IMR-90 (cell line): Measurements from ENCODE around the gene TBC1D32. TPM values are rescaled to one million over a fixed set of nuclear protein-coding genes. Genes with fewer than 3 reads are reported as not detected.

ENCODE experiments used
- ATAC-seq: fragments of 200-7000 bp; cut with Tn5 transposase; 2 replicates; pipeline ENCODE4 v1.9.1; 2020; ENCODE audit warnings: low read depth, mild to moderate bottlenecking, moderate library complexity
- BruUV-seq: library from RNA; stranded (reverse); fragments of 400-500 nt; replicated peaks from 2 replicates; lab custom pipeline; 2021; lab: Mats Ljungman, UMichigan
- CTCF ChIA-PET: fragments of 300-600 bp; formaldehyde crosslinking; extraction: SDS; loops from one replicate; lab custom pipeline; 2021; ENCODE audit warnings: antibody characterized with exemption; lab: Yijun Ruan, JAX
- POLR2A ChIA-PET: fragments of 300-600 bp; sonication (Branson Sonifier 250); formaldehyde crosslinking; loops from one replicate; lab custom pipeline; 2022; ENCODE audit warnings: antibody characterized with exemption; ENCODE audit not compliant: unreplicated experiment; lab: Charles Lee
- DNase-seq: peaks from one replicate; pipeline ENCODE4 v3.0.0; 2013
- H2AFZ ChIP-seq: replicated peaks from 2 replicates; pipeline ENCODE3; 2013; ENCODE audit warnings: low read length, mild to moderate bottlenecking; ENCODE audit not compliant: poor library complexity
- H2AK5ac ChIP-seq: 2 replicates; pipeline ENCODE4 v1.6.1; 2013; ENCODE audit warnings: low read depth, low read length, inconsistent platforms
- H2AK9ac ChIP-seq: replicated peaks from 2 replicates; pipeline ENCODE3; 2013; ENCODE audit warnings: mild to moderate bottlenecking, low read depth, low read length, moderate library complexity; ENCODE audit not compliant: poor library complexity
- H2BK120ac ChIP-seq: 2 replicates; pipeline ENCODE4 v1.6.1; 2013; ENCODE audit warnings: low read depth, low read length, inconsistent platforms
- H2BK15ac ChIP-seq: 3 replicates; pipeline ENCODE4 v1.6.1; 2013; ENCODE audit warnings: low read depth, low read length, inconsistent platforms
- H2BK20ac ChIP-seq: 2 replicates; pipeline ENCODE4 v1.6.1; 2013; ENCODE audit warnings: low read depth, mild to moderate bottlenecking, inconsistent platforms, low read length, moderate library complexity
- H2BK5ac ChIP-seq: 2 replicates; pipeline ENCODE4 v1.6.1; 2013; ENCODE audit warnings: mild to moderate bottlenecking, low read depth, low read length, inconsistent platforms; ENCODE audit not compliant: poor library complexity, severe bottlenecking
- H3K14ac ChIP-seq: replicated peaks from 2 replicates; pipeline ENCODE4 v1.6.1; 2013; ENCODE audit warnings: low read depth, low read length, inconsistent platforms
- H3K18ac ChIP-seq: 2 replicates; pipeline ENCODE4 v1.6.1; 2013; ENCODE audit warnings: low read depth, low read length, control low read depth
- H3K23ac ChIP-seq: 2 replicates; pipeline ENCODE4 v1.6.1; 2013; ENCODE audit warnings: low read depth, low read length, inconsistent platforms
- H3K27ac ChIP-seq: 2 replicates; pipeline ENCODE4 v1.5.1; 2013; ENCODE audit warnings: mild to moderate bottlenecking, control low read depth, low read length; ENCODE audit not compliant: insufficient read depth
- H3K27me3 ChIP-seq: 2 replicates; pipeline ENCODE4 v1.6.1; 2013; ENCODE audit warnings: low read length; ENCODE audit not compliant: control insufficient read depth, insufficient read depth
- H3K36me3 ChIP-seq: 2 replicates; pipeline ENCODE4 v1.6.1; 2013; ENCODE audit warnings: low read length, mixed read lengths; ENCODE audit not compliant: control insufficient read depth, insufficient read depth
- H3K4ac ChIP-seq: 2 replicates; pipeline ENCODE4 v1.6.1; 2013; ENCODE audit warnings: low read depth, low read length, inconsistent platforms
- H3K4me1 ChIP-seq: 2 replicates; pipeline ENCODE4 v1.6.1; 2013; ENCODE audit warnings: low read length, mixed read lengths; ENCODE audit not compliant: control insufficient read depth, insufficient read depth
- H3K4me2 ChIP-seq: 2 replicates; pipeline ENCODE4 v1.6.1; 2013; ENCODE audit warnings: low read depth, mild to moderate bottlenecking, control low read depth, low read length, moderate library complexity
- H3K4me3 ChIP-seq: 2 replicates; pipeline ENCODE4 v1.5.1; 2013; ENCODE audit warnings: low read depth, mild to moderate bottlenecking, control low read depth, low read length, moderate library complexity; ENCODE audit not compliant: insufficient read depth
- H3K56ac ChIP-seq: 2 replicates; pipeline ENCODE4 v1.6.1; 2013; ENCODE audit warnings: low read length, inconsistent platforms; ENCODE audit not compliant: insufficient read depth; ENCODE audit errors: extremely low read depth
- H3K79me1 ChIP-seq, 2 experiments: 2 replicates each; pipeline ENCODE4 v1.6.1; 2013; ENCODE audit warnings: low read length in 2 of 2, inconsistent platforms in 1 of 2, low read depth in 1 of 2
- H3K9ac ChIP-seq: 2 replicates; pipeline ENCODE4 v1.6.1; 2013; ENCODE audit warnings: low read depth, low read length, control low read depth
- H3K9me1 ChIP-seq: 2 replicates; pipeline ENCODE4 v1.6.1; 2013; ENCODE audit warnings: low read length, inconsistent platforms; ENCODE audit not compliant: insufficient read depth
- H3K9me3 ChIP-seq: 2 replicates; pipeline ENCODE4 v1.6.1; 2013; ENCODE audit warnings: low read length; ENCODE audit not compliant: control insufficient read depth, insufficient read depth
- H4K20me1 ChIP-seq: 2 replicates; pipeline ENCODE4 v1.6.1; 2013; ENCODE audit warnings: low read length, inconsistent platforms; ENCODE audit not compliant: insufficient read depth
- H4K5ac ChIP-seq: 2 replicates; pipeline ENCODE4 v1.6.1; 2013; ENCODE audit warnings: mild to moderate bottlenecking, low read depth, low read length, control low read depth
- H4K8ac ChIP-seq, 2 experiments: 2 replicates each; pipeline ENCODE4 v1.6.1; 2013; ENCODE audit warnings: low read depth in 2 of 2, low read length in 2 of 2, control low read depth in 1 of 2, inconsistent platforms in 1 of 2
- H4K91ac ChIP-seq: 2 replicates; pipeline ENCODE4 v1.6.1; 2013; ENCODE audit warnings: low read depth, low read length, inconsistent platforms; ENCODE audit not compliant: insufficient read depth
- BHLHE40 ChIP-seq: fragments of 150-350 bp; IDR thresholded peaks from 2 replicates; pipeline ENCODE4 v1.6.1; 2016; ENCODE audit warnings: mild to moderate bottlenecking, low read depth, low read length
- CEBPB ChIP-seq: IDR thresholded peaks from 2 replicates; pipeline ENCODE4 v1.6.1; 2012; ENCODE audit warnings: low read depth, low read length, improper control_type of control experiment
- CTCF ChIP-seq: conservative IDR thresholded peaks from 2 replicates; pipeline ENCODE4 v1.5.1; 2012; ENCODE audit warnings: mild to moderate bottlenecking, low read depth, low read length, improper control_type of control experiment
- ELK1 ChIP-seq: fragments of 150-350 bp; IDR thresholded peaks from 2 replicates; pipeline ENCODE4 v1.6.1; 2016; ENCODE audit warnings: low read depth, mild to moderate bottlenecking, low read length, moderate library complexity, borderline replicate concordance
- FOS ChIP-seq: fragments of 150-350 bp; IDR thresholded peaks from 2 replicates; pipeline ENCODE4 v1.6.1; 2016; ENCODE audit warnings: low read depth, low read length
- MXI1 ChIP-seq: IDR thresholded peaks from 2 replicates; pipeline ENCODE4 v1.6.1; 2012; ENCODE audit warnings: low read depth, mild to moderate bottlenecking, low read length, moderate library complexity, borderline replicate concordance
- RCOR1 ChIP-seq: IDR thresholded peaks from 2 replicates; pipeline ENCODE4 v1.6.1; 2012; ENCODE audit warnings: mild to moderate bottlenecking, low read length, improper control_type of control experiment; ENCODE audit not compliant: insufficient replicate concordance
- dilution Hi-C: fragments of 300-500 bp; cut with HindIII; formaldehyde crosslinking; loops from one replicate; pipeline ENCODE4 v1.14.3; 2018; ENCODE audit warnings: low sequenced_read_pairs; ENCODE audit not compliant: unreplicated experiment
- in situ Hi-C: fragments of 300-500 bp; cut with MboI; formaldehyde crosslinking; loops from 3 replicates; pipeline ENCODE4 v1.14.3; 2019; ENCODE audit warnings: low sequenced_read_pairs, inconsistent platforms, mixed read lengths
- intact Hi-C: fragments of 100-400 bp; cut with micrococcal nuclease; formaldehyde crosslinking; loops from 2 replicates; pipeline ENCODE4 v1.10.0; 2022
- polyA plus RNA-seq, 3 experiments: library from polyadenylated mRNA; depleted of rRNA; stranded (reverse); fragments of >200 nt; gene quantifications; 2 replicates each; pipeline ENCODE4 v1.2.3, GENCODE V29; 2012; ENCODE audit warnings: low replicate concordance in 1 of 3
- total RNA-seq: library from RNA; depleted of rRNA; stranded (reverse); fragments of >200 nt; gene quantifications from 2 replicates; pipeline ENCODE4 v1.2.3, GENCODE V29; 2012

The TBC1D32 gene
- total and polyA plus RNA-seq, 2 of the 4 experiments (the other 2 are of a cell fraction), result 3.0 to 7.2 TPM

GRCh38 chr6:121135425-121135824 lies 198.9 kb downstream of the TBC1D32 start:
- Histone ChIP-seq H3K27me3 (no peaks in the 10 kb centered on the region), H4K20me1 (no peaks in the 10 kb centered on the region), H2AK9ac (no peak overlapping the region), H3K9me1 (no peaks in the 10 kb centered on the region), H3K9me3 (no peaks in the 10 kb centered on the region), H4K91ac (no peak overlapping the region), H3K27ac (no peak overlapping the region), H4K8ac (no peak overlapping the region), H3K4me2 (no peak overlapping the region), H2BK5ac (no peak overlapping the region), H3K36me3 (no peaks in the 10 kb centered on the region), H3K9ac (no peak overlapping the region), H2AFZ (no peak overlapping the region), H3K14ac (no peak overlapping the region), H3K79me1 (no peaks in the 10 kb centered on the region), H2BK120ac (no peak overlapping the region), H3K56ac (no peak overlapping the region), H2AK5ac (no peak overlapping the region), H2BK15ac (no peak overlapping the region), H4K5ac (no peak overlapping the region), H3K4me1 (no peaks in the 10 kb centered on the region), H3K4me3 (no peak overlapping the region), H2BK20ac (no peak overlapping the region), H3K4ac (no peak overlapping the region), H3K23ac (no peak overlapping the region), H3K18ac (no peak overlapping the region)
- intact Hi-C loops (no loop called here), dilution Hi-C loops (no loop called here), in situ Hi-C loops (no loop called here)
- POLR2A ChIA-PET, result no interaction called here
- DNase-seq (no peak), ATAC-seq (no peak)
- CTCF ChIA-PET, result no interaction called here
- TF ChIP-seq MXI1, result no peak
- TF ChIP-seq ELK1, result no peak
- TF ChIP-seq CEBPB, result no peak
- TF ChIP-seq FOS, result no peak
- no peak for TF ChIP-seq BHLHE40
- TF ChIP-seq RCOR1, result no peak
- TF ChIP-seq CTCF, result no peak
- BruUV-seq, result no TSS peak
